Ascending aorta (tissue), 2 donors: ENCODE measurements around the gene MCTP1. TPM values are rescaled to one million over a fixed set of nuclear protein-coding genes. Genes with fewer than 3 reads are reported as not detected.

Experiments
- DNase-seq, 2 donors: peaks; one replicate each; pipeline ENCODE4 v3.0.0-alpha.2; 2019; ENCODE audit warnings: low spot score in 2 of 2
- H3K27ac ChIP-seq, 2 donors: fragments of 200-600 bp; sonication (generic); one replicate each; pipeline ENCODE4 v1.5.1; 2016 to 2017; ENCODE audit warnings: mild to moderate bottlenecking in 1 of 2
- H3K27me3 ChIP-seq: fragments of 200-600 bp; sonication (generic); one replicate; pipeline ENCODE4 v1.5.1; 2017
- H3K36me3 ChIP-seq, 2 donors: fragments of 200-600 bp; sonication (generic); one replicate each; pipeline ENCODE4 v1.5.1; 2016
- H3K4me1 ChIP-seq, 2 donors: fragments of 200-600 bp; sonication (generic); one replicate each; pipeline ENCODE4 v1.5.1; 2016 to 2017; ENCODE audit warnings: mild to moderate bottlenecking in 1 of 2
- H3K4me3 ChIP-seq, 2 donors: fragments of 200-600 bp; sonication (generic); one replicate each; pipeline ENCODE4 v1.5.1; 2016 to 2017; ENCODE audit warnings: mild to moderate bottlenecking in 1 of 2
- H3K9me3 ChIP-seq, 2 donors: fragments of 200-600 bp; sonication (generic); one replicate each; pipeline ENCODE4 v1.5.1; 2016
- CTCF ChIP-seq, 3 experiments: fragments of 200-600 bp in 2 of 3; fragments of 450-650 bp in 1 of 3; sonication (generic) in 2 of 3; IDR thresholded peaks; one replicate each; pipeline ENCODE4 v1.5.1; 2016 to 2019; ENCODE audit warnings: antibody characterized with exemption in 3 of 3, mild to moderate bottlenecking in 1 of 3, moderate library complexity in 1 of 3
- intact Hi-C: fragments of 100-400 bp; cut with DNase I; formaldehyde crosslinking; loops from one replicate; pipeline ENCODE4 v1.15.1; 2023
- total RNA-seq: library from RNA; depleted of rRNA; stranded (reverse); fragments of >200 nt; gene quantifications from one replicate; pipeline ENCODE4 v1.1.0, GENCODE V29; 2016

MCTP1 gene
- total RNA-seq, 1 donor from 2014 or later, result 112 TPM

DNA sequence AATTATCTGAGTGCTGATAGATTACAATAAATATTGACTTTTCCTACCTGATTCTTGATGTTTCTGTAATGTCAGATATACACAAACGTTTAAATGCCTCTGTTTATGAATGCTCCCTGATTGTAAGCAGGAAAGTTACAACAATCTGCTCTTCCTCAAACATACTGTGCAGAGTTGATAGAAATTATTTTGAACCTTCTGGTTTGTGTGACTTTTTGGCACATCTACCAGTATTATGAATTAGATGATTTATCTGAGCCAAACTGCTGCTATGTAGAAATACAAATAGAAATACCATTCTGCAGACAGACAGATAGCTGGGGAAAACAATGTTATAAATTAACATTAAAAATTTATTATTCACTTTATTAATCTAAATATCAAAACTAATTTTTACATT lies 553.4 kb downstream of the MCTP1 start:
- DNase-seq, result no peak
- no peaks in the 10 kb centered on the region for H3K27me3 ChIP-seq
- intact Hi-C loops, result no loop called here
- no peak overlapping the region for H3K4me3 ChIP-seq
- no peak overlapping the region for H3K27ac ChIP-seq
- no peak for TF ChIP-seq CTCF (IDR thresholded peaks at IDR 0.05)
- no peaks in the 10 kb centered on the region for H3K4me1 ChIP-seq
- no peaks in the 10 kb centered on the region for H3K36me3 ChIP-seq
- no peaks in the 10 kb centered on the region for H3K9me3 ChIP-seq

DNA sequence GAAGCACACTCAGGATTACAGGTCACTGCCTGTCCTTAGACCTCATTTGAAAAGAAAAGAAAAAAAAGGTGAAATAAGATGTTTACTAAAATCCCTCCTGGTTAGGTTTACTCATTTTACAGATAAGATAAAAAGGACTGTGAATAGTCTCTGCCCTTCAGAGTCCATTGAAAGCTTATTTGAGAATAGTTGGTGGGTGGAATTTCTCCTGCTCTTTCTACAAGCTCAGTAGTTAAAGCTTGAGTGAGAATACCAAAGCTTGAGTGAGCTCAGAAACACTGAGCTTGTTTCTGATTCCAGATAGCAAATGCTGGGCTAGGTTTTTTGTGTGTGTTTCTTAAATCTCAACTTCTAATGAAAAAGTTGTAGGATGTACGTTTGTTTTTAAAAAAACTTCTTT lies 559.8 kb downstream of the MCTP1 start:
- intact Hi-C loops, result no loop called here
- no peaks in the 10 kb centered on the region for H3K4me1 ChIP-seq
- H3K36me3 ChIP-seq, result no peaks in the 10 kb centered on the region
- no peak overlapping the region for H3K27ac ChIP-seq
- no peak overlapping the region for H3K4me3 ChIP-seq
- DNase-seq, result no peak
- no peaks in the 10 kb centered on the region for H3K27me3 ChIP-seq
- H3K9me3 ChIP-seq, result no peaks in the 10 kb centered on the region
- TF ChIP-seq CTCF (IDR thresholded peaks at IDR 0.05), result no peak

DNA sequence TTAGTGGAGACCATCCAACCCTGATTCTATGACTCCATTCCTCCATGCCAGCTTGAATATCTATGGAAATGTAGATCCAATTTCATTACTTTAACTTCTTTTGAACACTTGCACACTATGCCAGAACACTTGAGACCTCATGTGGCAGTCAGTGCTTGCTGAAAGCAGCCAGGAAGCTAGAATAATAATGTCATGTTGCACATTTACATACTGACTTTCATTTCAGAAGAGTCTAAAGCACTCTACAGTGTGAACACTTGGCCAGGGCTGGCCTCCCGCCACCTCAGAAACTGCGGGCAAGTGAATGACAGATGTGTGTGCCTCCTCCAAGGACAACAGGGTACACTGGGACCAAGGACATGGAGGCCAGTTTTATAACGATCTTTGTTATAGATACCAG lies 569.1 kb downstream of the MCTP1 start:
- H3K4me1 ChIP-seq, result no peaks in the 10 kb centered on the region
- intact Hi-C loops, result no loop called here
- TF ChIP-seq CTCF (IDR thresholded peaks at IDR 0.05), result no peak
- no peak overlapping the region for H3K4me3 ChIP-seq
- DNase-seq, result no peak
- no peaks in the 10 kb centered on the region for H3K9me3 ChIP-seq
- H3K27ac ChIP-seq, result no peak overlapping the region
- H3K27me3 ChIP-seq, result no peaks in the 10 kb centered on the region
- H3K36me3 ChIP-seq, result no peaks in the 10 kb centered on the region

- no peaks in the 10 kb centered on the region for H3K9me3 ChIP-seq
- H3K27me3 ChIP-seq, result no peaks in the 10 kb centered on the region
- H3K27ac ChIP-seq, result no peak overlapping the region
- no peaks in the 10 kb centered on the region for H3K36me3 ChIP-seq
- H3K4me1 ChIP-seq, result no peaks in the 10 kb centered on the region
- no peak for TF ChIP-seq CTCF (IDR thresholded peaks at IDR 0.05)
- DNase-seq, result no peak
- no peak overlapping the region for H3K4me3 ChIP-seq
- intact Hi-C loops, result no loop called here
These were observed 573.1 kb downstream of the MCTP1 start for GRCh38 chr5:94711785-94712184.

DNA sequence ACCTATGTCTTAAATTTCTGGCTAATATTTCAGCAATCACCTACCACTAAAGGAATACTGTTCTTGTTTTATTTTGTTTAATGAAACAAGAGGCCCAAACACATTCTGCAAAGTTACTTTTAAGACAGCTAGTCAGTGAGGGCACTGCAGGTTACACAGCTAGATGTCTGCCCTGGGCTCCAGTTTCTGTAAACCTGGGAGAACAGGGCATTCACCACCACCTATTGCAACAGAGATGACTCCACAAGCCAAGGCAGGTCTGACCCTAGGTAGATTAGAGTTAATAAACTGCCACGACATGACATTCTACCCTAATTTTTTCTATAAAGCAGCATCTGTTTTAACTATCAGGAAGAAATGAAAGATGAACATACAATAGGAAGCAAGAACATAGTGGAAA lies 575.6 kb downstream of the MCTP1 start:
- H3K4me1 ChIP-seq, result no peaks in the 10 kb centered on the region
- intact Hi-C loops, result no loop called here
- no peak overlapping the region for H3K4me3 ChIP-seq
- no peaks in the 10 kb centered on the region for H3K36me3 ChIP-seq
- H3K9me3 ChIP-seq, result no peaks in the 10 kb centered on the region
- no peak for DNase-seq
- no peak overlapping the region for H3K27ac ChIP-seq
- TF ChIP-seq CTCF (IDR thresholded peaks at IDR 0.05), result no peak
- no peaks in the 10 kb centered on the region for H3K27me3 ChIP-seq

GRCh38 chr5:94707359-94707758 lies 577.5 kb downstream of the MCTP1 start:
- H3K9me3 ChIP-seq, result no peaks in the 10 kb centered on the region
- H3K4me1 ChIP-seq, result no peaks in the 10 kb centered on the region
- H3K36me3 ChIP-seq, result no peaks in the 10 kb centered on the region
- no peak for TF ChIP-seq CTCF (IDR thresholded peaks at IDR 0.05)
- no peak overlapping the region for H3K4me3 ChIP-seq
- H3K27me3 ChIP-seq, result no peaks in the 10 kb centered on the region
- H3K27ac ChIP-seq, result no peak overlapping the region
- no peak for DNase-seq
- intact Hi-C loops, result no loop called here
